Panc1 (cell line): Measurements from ENCODE around the gene ECEL1. TPM values are rescaled to one million over a fixed set of nuclear protein-coding genes. Genes with fewer than 3 reads are reported as not detected.

Source experiments
- ATAC-seq: fragments of 200-7000 bp; cut with Tn5 transposase; 2 replicates; pipeline ENCODE4 v1.9.1; 2020; ENCODE audit warnings: mild to moderate bottlenecking, moderate library complexity
- BruUV-seq: library from RNA; stranded (reverse); fragments of 400-500 nt; replicated peaks from 2 replicates; lab custom pipeline; 2021; lab: Mats Ljungman, UMichigan
- CTCF ChIA-PET: fragments of 300-600 bp; sonication (Branson Sonifier 250); formaldehyde crosslinking; loops from one replicate; lab custom pipeline; 2022; ENCODE audit warnings: antibody characterized with exemption; lab: Charles Lee
- POLR2A ChIA-PET: fragments of 300-600 bp; sonication (Branson Sonifier 250); formaldehyde crosslinking; loops from one replicate; lab custom pipeline; 2022; ENCODE audit warnings: antibody characterized with exemption; lab: Charles Lee
- DNase-seq: peaks from one replicate; pipeline ENCODE4 v3.0.0-alpha.2; 2010; ENCODE audit warnings: low read depth, low spot score
- H3K27ac ChIP-seq: 2 replicates; pipeline ENCODE4 v1.5.1; 2011; ENCODE audit warnings: mild to moderate bottlenecking, low read length, inconsistent platforms
- H3K27me3 ChIP-seq: fragments of 200-500 bp; sonication (Bioruptor generic); 2 replicates; pipeline ENCODE4 v1.6.0; 2014; ENCODE audit warnings: low read length, inconsistent platforms; ENCODE audit not compliant: control insufficient read depth, insufficient read depth
- H3K36me3 ChIP-seq: fragments of 200-500 bp; sonication (Bioruptor generic); 2 replicates; pipeline ENCODE4 v1.5.1; 2014; ENCODE audit warnings: inconsistent platforms, mild to moderate bottlenecking, low read length, moderate library complexity; ENCODE audit not compliant: control insufficient read depth, insufficient read depth
- H3K4me1 ChIP-seq: 2 replicates; pipeline ENCODE4 v1.5.1; 2011; ENCODE audit warnings: inconsistent platforms, mild to moderate bottlenecking, low read length, moderate library complexity; ENCODE audit not compliant: control insufficient read depth, insufficient read depth
- H3K4me3 ChIP-seq, 2 experiments: 2 replicates each; pipeline ENCODE4 v1.5.1; 2011 to 2012; ENCODE audit warnings: low read depth in 2 of 2, low read length in 2 of 2, mild to moderate bottlenecking in 2 of 2, inconsistent platforms in 1 of 2, moderate library complexity in 1 of 2
- H3K9me3 ChIP-seq: fragments of 200-500 bp; sonication (Bioruptor generic); 2 replicates; pipeline ENCODE4 v1.5.1; 2014; ENCODE audit warnings: low read depth, mild to moderate bottlenecking, inconsistent platforms, low read length, moderate library complexity; ENCODE audit not compliant: control insufficient read depth, insufficient read depth
- CTCF ChIP-seq: fragments of 450-650 bp; IDR thresholded peaks from 2 replicates; pipeline ENCODE4 v1.5.1; 2017; ENCODE audit warnings: mild to moderate bottlenecking
- POLR2AphosphoS5 ChIP-seq: IDR thresholded peaks from 2 replicates; pipeline ENCODE4 v1.6.1; 2012; ENCODE audit warnings: mild to moderate bottlenecking, low read depth, low read length, moderate library complexity
- REST ChIP-seq, 2 experiments: IDR thresholded peaks; 2 replicates each; pipeline ENCODE4 v1.6.1; 2011 to 2012; ENCODE audit warnings: low read depth in 2 of 2, control low read depth in 1 of 2, low read length in 1 of 2, mild to moderate bottlenecking in 1 of 2, moderate library complexity in 1 of 2; ENCODE audit not compliant: insufficient read depth in 1 of 2
- SIN3A ChIP-seq: IDR thresholded peaks from 2 replicates; pipeline ENCODE4 v1.6.1; 2012; ENCODE audit warnings: low read depth, mild to moderate bottlenecking, low read length, moderate library complexity, borderline replicate concordance; ENCODE audit not compliant: insufficient read depth
- TCF7L2 ChIP-seq: IDR thresholded peaks from 2 replicates; pipeline ENCODE4 v1.6.1; 2011; ENCODE audit warnings: mild to moderate bottlenecking, low read depth, low read length, inconsistent platforms
- in situ Hi-C: cut with HindIII; loops from 2 replicates; pipeline ENCODE4 v1.10.0; 2016; ENCODE audit warnings: low sequenced_read_pairs, low pct_unique_long_range_greater_than_20kb
- intact Hi-C: fragments of 100-400 bp; cut with micrococcal nuclease; formaldehyde crosslinking; loops from one replicate; pipeline ENCODE4 v1.10.0; 2022; ENCODE audit not compliant: unreplicated experiment
- total RNA-seq: library from RNA; stranded (reverse); gene quantifications from one replicate; pipeline ENCODE4 v1.2.1, GENCODE V29; 2021; ENCODE audit not compliant: unreplicated experiment

The ECEL1 gene
- total RNA-seq, 1 experiment from 2014 or later: 2.9 TPM

GRCh38 chr2:232496501-232497270 lies 9.1 kb upstream of the ECEL1 start:
- Histone ChIP-seq H3K27ac (no peak overlapping the region), H3K4me1 (no peaks in the 10 kb centered on the region), H3K4me3 (no peak overlapping the region), H3K9me3 (no peaks in the 10 kb centered on the region), H3K27me3 (no peaks in the 10 kb centered on the region), H3K36me3 (no peaks in the 10 kb centered on the region)
- ATAC-seq (no peak), DNase-seq (no peak)
- intact Hi-C loops: no loop called here
- TF ChIP-seq TCF7L2 (no peak), CTCF (no peak), REST (IDR thresholded peaks at IDR 0.05; ENCODE audit: insufficient read depth in 1 of 2, low read depth in 2 of 2, low read length in 1 of 2) (no peak), POLR2AphosphoS5 (no peak), SIN3A (no peak)
- POLR2A ChIA-PET: interaction anchor here (0.6 kb wide), 1 partner anchor 36 kb away, joined by 7 read pairs; no protein-coding TSS in a partner anchor
- CTCF ChIA-PET: no interaction called here
- no TSS peak for BruUV-seq
- in situ Hi-C loops: no loop called here

GRCh38 chr2:232495292-232495691 lies 7.7 kb upstream of the ECEL1 start:
- H3K9me3 ChIP-seq: no peaks in the 10 kb centered on the region
- TF ChIP-seq CTCF (no peak), POLR2AphosphoS5 (no peak), TCF7L2 (no peak), REST (IDR thresholded peaks at IDR 0.05; ENCODE audit: insufficient read depth in 1 of 2, low read depth in 2 of 2, low read length in 1 of 2) (no peak), SIN3A (no peak)
- DNase-seq (no peak), ATAC-seq (no peak)
- BruUV-seq: no TSS peak
- intact Hi-C loops (no loop called here), in situ Hi-C loops (no loop called here)
- H3K27ac ChIP-seq: no peak overlapping the region
- no peak overlapping the region for H3K4me3 ChIP-seq
- ChIA-PET CTCF (no interaction called here), POLR2A (no interaction called here)
- no peaks in the 10 kb centered on the region for H3K36me3 ChIP-seq
- H3K27me3 ChIP-seq: no peaks in the 10 kb centered on the region
- no peaks in the 10 kb centered on the region for H3K4me1 ChIP-seq
